IPS-18a (cell line): ENCODE data around the gene TMEM108.

Source experiments
- H3K27ac ChIP-seq: one replicate; pipeline ENCODE4 v1.5.1; 2013; ENCODE audit warnings: low read length
- H3K27me3 ChIP-seq: one replicate; pipeline ENCODE4 v1.6.1; 2013; ENCODE audit warnings: mild to moderate bottlenecking, low read length; ENCODE audit not compliant: control insufficient read depth, insufficient read depth
- H3K36me3 ChIP-seq: one replicate; pipeline ENCODE4 v1.6.1; 2013; ENCODE audit warnings: low read depth, low read length; ENCODE audit not compliant: control insufficient read depth
- H3K4me1 ChIP-seq: one replicate; pipeline ENCODE4 v1.6.1; 2013; ENCODE audit warnings: low read depth, low read length; ENCODE audit not compliant: control insufficient read depth
- H3K4me3 ChIP-seq: one replicate; pipeline ENCODE4 v1.5.1; 2013; ENCODE audit warnings: low read length
- H3K9ac ChIP-seq: one replicate; pipeline ENCODE4 v1.6.1; 2013; ENCODE audit warnings: mild to moderate bottlenecking, low read length, moderate library complexity
- H3K9me3 ChIP-seq: one replicate; pipeline ENCODE4 v1.6.1; 2013; ENCODE audit warnings: low read depth, low read length; ENCODE audit not compliant: control insufficient read depth

TMEM108 gene

DNA sequence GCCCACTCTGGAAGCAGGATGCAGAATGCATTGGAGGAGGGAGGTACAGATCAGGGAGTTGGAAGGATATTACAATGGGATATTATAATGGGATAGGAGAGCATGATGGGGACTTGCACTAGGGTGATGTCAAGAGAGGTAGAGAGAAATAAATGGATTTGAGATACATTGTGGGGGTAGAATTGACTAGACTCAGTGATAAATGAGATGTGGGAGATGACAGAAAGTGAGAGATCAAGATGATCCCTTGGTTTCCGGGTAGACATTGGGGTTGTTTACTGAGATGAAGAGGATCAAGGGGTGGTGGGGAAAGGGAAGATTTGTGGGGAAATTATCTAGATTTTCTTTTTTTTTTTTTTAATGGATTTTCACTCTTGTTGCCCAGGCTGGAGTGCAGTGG, 404.3 kb downstream of the TMEM108 start:
- H3K4me3 ChIP-seq: no peak overlapping the region
- no peaks in the 10 kb centered on the region for H3K9me3 ChIP-seq
- H3K27me3 ChIP-seq: no peaks in the 10 kb centered on the region
- H3K36me3 ChIP-seq: no peaks in the 10 kb centered on the region
- no peak overlapping the region for H3K27ac ChIP-seq
- no peak overlapping the region for H3K9ac ChIP-seq
- no peaks in the 10 kb centered on the region for H3K4me1 ChIP-seq

DNA sequence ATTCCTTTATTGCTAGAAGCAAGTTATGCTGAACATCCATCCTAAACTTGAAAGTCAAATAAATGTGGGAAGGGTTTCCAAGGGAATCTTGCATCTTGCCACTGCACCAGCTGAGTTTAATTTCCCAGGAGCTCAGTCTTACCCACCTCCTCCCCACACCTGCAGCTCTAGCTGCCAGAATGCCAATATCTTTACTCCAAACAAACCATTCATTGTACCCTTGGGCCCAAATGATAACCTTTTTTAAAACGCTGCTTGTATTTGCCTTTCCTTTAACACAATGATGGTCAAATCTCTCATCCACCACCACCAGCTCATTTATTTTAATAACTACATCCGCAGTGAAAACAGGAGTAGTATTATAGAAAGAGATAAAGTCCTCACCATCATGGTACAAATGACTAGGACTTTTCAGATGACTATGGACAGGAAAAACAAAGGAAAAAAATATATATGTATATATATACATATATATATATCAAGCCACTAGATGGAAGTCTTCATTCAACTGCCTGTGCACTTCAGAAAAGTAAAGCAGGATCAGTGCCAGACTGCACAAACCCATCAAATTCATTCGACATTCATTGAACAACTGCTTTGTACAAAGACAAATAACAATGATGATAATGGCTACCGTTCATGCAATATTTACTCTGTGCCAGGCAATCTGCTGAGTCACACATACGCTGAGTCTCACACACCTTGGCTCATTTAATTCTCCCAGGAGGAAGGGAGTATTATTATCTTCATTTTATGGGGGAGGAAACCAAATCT, 405.6 kb downstream of the TMEM108 start:
- no peak overlapping the region for H3K4me3 ChIP-seq
- H3K9me3 ChIP-seq: no peaks in the 10 kb centered on the region
- no peaks in the 10 kb centered on the region for H3K4me1 ChIP-seq
- H3K9ac ChIP-seq: no peak overlapping the region
- H3K27me3 ChIP-seq: no peaks in the 10 kb centered on the region
- H3K27ac ChIP-seq: no peak overlapping the region
- H3K36me3 ChIP-seq: no peaks in the 10 kb centered on the region

DNA sequence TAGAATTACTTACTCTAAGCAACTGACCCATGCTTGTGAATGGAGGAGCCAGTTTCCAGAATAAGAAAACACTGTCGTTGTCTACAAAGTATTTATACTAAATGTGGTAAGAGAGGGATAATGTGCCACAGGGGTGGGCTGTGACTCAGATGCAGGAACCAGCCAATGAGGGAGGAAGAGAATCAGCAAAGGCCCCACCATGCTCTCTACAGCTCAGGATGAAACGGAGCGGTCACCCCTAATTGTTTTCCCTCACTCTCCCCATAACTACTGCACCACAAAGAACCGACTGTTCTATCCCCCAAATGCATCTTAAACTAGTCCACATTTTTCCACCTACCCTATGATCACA, 406.2 kb downstream of the TMEM108 start:
- no peak overlapping the region for H3K9ac ChIP-seq
- H3K27ac ChIP-seq: no peak overlapping the region
- H3K4me1 ChIP-seq: no peaks in the 10 kb centered on the region
- H3K4me3 ChIP-seq: no peak overlapping the region
- no peaks in the 10 kb centered on the region for H3K36me3 ChIP-seq
- no peaks in the 10 kb centered on the region for H3K27me3 ChIP-seq
- no peaks in the 10 kb centered on the region for H3K9me3 ChIP-seq

DNA sequence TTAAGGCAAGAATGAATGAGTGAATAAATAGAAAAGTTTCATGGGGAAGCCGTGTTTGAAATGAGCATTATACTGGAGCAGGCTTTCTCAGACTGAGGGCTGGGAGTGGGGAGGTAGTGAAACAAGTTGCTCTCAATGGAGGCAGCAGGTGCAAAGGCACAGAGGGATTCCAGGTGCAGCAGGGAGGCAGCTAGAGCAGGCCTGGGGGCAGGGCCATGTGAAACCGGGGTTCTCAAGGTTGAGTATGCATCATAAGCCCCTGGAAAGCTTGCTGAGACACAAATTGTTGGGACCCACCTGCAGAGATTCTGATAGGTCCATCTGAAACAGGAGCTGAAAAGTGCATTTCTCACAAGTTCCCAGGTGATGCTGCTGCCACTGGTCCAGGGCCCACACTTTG, 406.9 kb downstream of the TMEM108 start:
- Histone ChIP-seq H3K9ac (no peak overlapping the region), H3K27ac (no peak overlapping the region), H3K9me3 (no peaks in the 10 kb centered on the region), H3K4me3 (no peak overlapping the region), H3K27me3 (no peaks in the 10 kb centered on the region), H3K36me3 (no peaks in the 10 kb centered on the region), H3K4me1 (no peaks in the 10 kb centered on the region)
